ENCODE measurements around the gene CLSTN1.
A peak's percentile ranks its signal among the peaks of the same experiment; 100 is the strongest.
"Not testable (repeated sequence)": the region's sequence is repeated elsewhere in the genome, so short reads cannot be mapped to it uniquely, and the experiment has no call there.

The CLSTN1 gene

GRCh38 chr1:9797049-9797448 lies 26.7 kb downstream of the CLSTN1 start:
- no peak for DNase-seq (ENCODE audit: low spot score)

GRCh38 chr1:9794081-9794480 lies 29.7 kb downstream of the CLSTN1 start:
- DNase-seq (ENCODE audit: low spot score) = no peak

GRCh38 chr1:9793291-9793690 lies 30.5 kb downstream of the CLSTN1 start:
- no peak for DNase-seq (ENCODE audit: low spot score)

- no peak for DNase-seq (ENCODE audit: low spot score)
These were observed 31.4 kb downstream of the CLSTN1 start for GRCh38 chr1:9792156-9793042.

GRCh38 chr1:9789700-9790099 lies 34.1 kb downstream of the CLSTN1 start:
- DNase-seq (ENCODE audit: low spot score) = not testable (repeated sequence)

- DNase-seq (ENCODE audit: low spot score) = no peak
These were observed 36.1 kb downstream of the CLSTN1 start for GRCh38 chr1:9787702-9788101.

- DNase-seq (ENCODE audit: low spot score) = no peak
These were observed 38.4 kb downstream of the CLSTN1 start for GRCh38 chr1:9785406-9785805.

GRCh38 chr1:9784508-9785133 lies 39.1 kb downstream of the CLSTN1 start:
- DNase-seq (ENCODE audit: low spot score) = peak; percentile 66

- DNase-seq (ENCODE audit: low spot score) = no peak
These were observed 40.9 kb downstream of the CLSTN1 start for GRCh38 chr1:9782897-9783296.

- no peak for DNase-seq (ENCODE audit: low spot score)
These were observed 41.5 kb downstream of the CLSTN1 start for GRCh38 chr1:9782116-9782751.

GRCh38 chr1:9780554-9781110 lies 43.1 kb downstream of the CLSTN1 start:
- no peak for DNase-seq (ENCODE audit: low spot score)

GRCh38 chr1:9778905-9779304 lies 44.9 kb downstream of the CLSTN1 start:
- DNase-seq (ENCODE audit: low spot score) = no peak

- no peak for DNase-seq (ENCODE audit: low spot score)
These were observed 47.1 kb downstream of the CLSTN1 start for GRCh38 chr1:9776685-9777084.

GRCh38 chr1:9774712-9775679 lies 48.8 kb downstream of the CLSTN1 start:
- no peak for DNase-seq (ENCODE audit: low spot score)

GRCh38 chr1:9770298-9770697 lies 53.5 kb downstream of the CLSTN1 start:
- no peak for DNase-seq (ENCODE audit: low spot score)

GRCh38 chr1:9768983-9769382 lies 54.8 kb downstream of the CLSTN1 start:
- no peak for DNase-seq (ENCODE audit: low spot score)

GRCh38 chr1:9767964-9768668 lies 55.6 kb downstream of the CLSTN1 start:
- DNase-seq (ENCODE audit: low spot score) = no peak

- DNase-seq (ENCODE audit: low spot score) = peak; percentile 95
These were observed 56.9 kb downstream of the CLSTN1 start for GRCh38 chr1:9766759-9767442.

- DNase-seq (ENCODE audit: low spot score) = no peak
These were observed 59.2 kb downstream of the CLSTN1 start for GRCh38 chr1:9764550-9764949.

- DNase-seq (ENCODE audit: low spot score) = no peak
These were observed 59.9 kb downstream of the CLSTN1 start for GRCh38 chr1:9763914-9764313.
